Upper lobe of right lung (tissue), 1 donor: ENCODE results near the gene HYOU1. TPM values are rescaled to one million over a fixed set of nuclear protein-coding genes. Genes with fewer than 3 reads are reported as not detected.
A peak's percentile ranks its signal among the peaks of the same experiment; 100 is the strongest.

ENCODE experiments used
- ATAC-seq: fragments of 200-7000 bp; cut with Tn5 transposase; one replicate; pipeline ENCODE4 v1.9.1; 2020; ENCODE audit warnings: mild to moderate bottlenecking, moderate library complexity
- DNase-seq: peaks from one replicate; pipeline ENCODE4 v3.0.0-alpha.2; 2020
- H3K27ac ChIP-seq: fragments of 200-600 bp; one replicate; pipeline ENCODE4 v1.8.0; 2022
- H3K27me3 ChIP-seq: fragments of 200-600 bp; one replicate; pipeline ENCODE4 v1.8.0; 2022; ENCODE audit warnings: mild to moderate bottlenecking
- H3K36me3 ChIP-seq: fragments of 200-600 bp; one replicate; pipeline ENCODE4 v1.8.0; 2022
- H3K4me1 ChIP-seq: fragments of 200-600 bp; one replicate; pipeline ENCODE4 v1.8.0; 2022
- H3K4me3 ChIP-seq: fragments of 200-600 bp; one replicate; pipeline ENCODE4 v1.8.0; 2022; ENCODE audit warnings: mild to moderate bottlenecking
- H3K9me3 ChIP-seq: fragments of 200-600 bp; one replicate; pipeline ENCODE4 v1.8.0; 2022
- intact Hi-C: fragments of 100-400 bp; cut with DNase I; formaldehyde crosslinking; loops from one replicate; pipeline ENCODE4 v1.11.0; 2022
- total RNA-seq: library from RNA; stranded (reverse); fragmentation: NEBNext Ultra II Directional; extraction: Animal tissue kit (Norgen Biotek cat#: 25700); gene quantifications from one replicate; pipeline ENCODE4 v1.2.1, GENCODE V29; 2021
- TF ChIP-seq, protein P1 (sequence below): fragments of 200-600 bp; IDR thresholded peaks from one replicate; pipeline ENCODE4 v1.8.0; 2022; ENCODE audit warnings: antibody characterized with exemption
- donor health status: DM: no; HTN: yes; CAD: no; lungs with severe emphysema.

Gene HYOU1
- total RNA-seq, 1 donor from 2014 or later = 142 TPM

DNA sequence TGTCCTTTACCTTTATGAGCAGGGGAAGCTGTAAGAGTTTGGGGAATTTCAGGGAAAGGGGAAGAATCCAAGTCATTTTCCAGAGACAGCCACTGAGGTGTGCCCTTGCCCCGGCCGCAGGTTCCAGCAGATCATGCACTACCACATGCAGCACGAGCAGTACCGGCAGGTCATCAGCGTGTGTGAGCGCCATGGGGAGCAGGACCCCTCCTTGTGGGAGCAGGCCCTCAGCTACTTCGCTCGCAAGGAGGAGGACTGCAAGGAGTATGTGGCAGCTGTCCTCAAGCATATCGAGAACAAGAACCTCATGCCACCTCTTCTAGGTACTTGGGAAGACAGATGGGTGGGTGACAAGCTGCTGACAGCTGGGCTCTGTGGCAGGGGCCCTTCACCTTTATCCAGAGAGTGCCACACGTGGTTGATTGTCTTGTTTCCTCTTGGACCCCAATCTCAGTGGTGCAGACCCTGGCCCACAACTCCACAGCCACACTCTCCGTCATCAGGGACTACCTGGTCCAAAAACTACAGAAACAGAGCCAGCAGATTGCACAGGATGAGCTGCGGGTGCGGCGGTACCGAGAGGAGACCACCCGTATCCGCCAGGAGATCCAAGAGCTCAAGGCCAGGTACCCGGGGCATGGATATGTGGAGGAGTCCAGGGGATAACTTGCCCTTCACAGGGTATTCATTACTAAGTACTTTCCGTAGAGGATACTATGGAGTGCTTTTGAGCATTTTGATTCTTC, 21.8 kb upstream of the HYOU1 start:
- TF ChIP-seq, protein P1, sequence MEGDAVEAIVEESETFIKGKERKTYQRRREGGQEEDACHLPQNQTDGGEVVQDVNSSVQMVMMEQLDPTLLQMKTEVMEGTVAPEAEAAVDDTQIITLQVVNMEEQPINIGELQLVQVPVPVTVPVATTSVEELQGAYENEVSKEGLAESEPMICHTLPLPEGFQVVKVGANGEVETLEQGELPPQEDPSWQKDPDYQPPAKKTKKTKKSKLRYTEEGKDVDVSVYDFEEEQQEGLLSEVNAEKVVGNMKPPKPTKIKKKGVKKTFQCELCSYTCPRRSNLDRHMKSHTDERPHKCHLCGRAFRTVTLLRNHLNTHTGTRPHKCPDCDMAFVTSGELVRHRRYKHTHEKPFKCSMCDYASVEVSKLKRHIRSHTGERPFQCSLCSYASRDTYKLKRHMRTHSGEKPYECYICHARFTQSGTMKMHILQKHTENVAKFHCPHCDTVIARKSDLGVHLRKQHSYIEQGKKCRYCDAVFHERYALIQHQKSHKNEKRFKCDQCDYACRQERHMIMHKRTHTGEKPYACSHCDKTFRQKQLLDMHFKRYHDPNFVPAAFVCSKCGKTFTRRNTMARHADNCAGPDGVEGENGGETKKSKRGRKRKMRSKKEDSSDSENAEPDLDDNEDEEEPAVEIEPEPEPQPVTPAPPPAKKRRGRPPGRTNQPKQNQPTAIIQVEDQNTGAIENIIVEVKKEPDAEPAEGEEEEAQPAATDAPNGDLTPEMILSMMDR = no peak
- Histone ChIP-seq H3K4me3 (no peak overlapping the region), H3K27me3 (no peaks in the 10 kb centered on the region), H3K36me3 (peaks cover 91% of the 10 kb centered on the region), H3K27ac (no peak overlapping the region), H3K9me3 (no peaks in the 10 kb centered on the region), H3K4me1 (no peaks in the 10 kb centered on the region)
- DNase-seq (no peak), ATAC-seq (no peak)
- intact Hi-C loops = no loop called here

DNA sequence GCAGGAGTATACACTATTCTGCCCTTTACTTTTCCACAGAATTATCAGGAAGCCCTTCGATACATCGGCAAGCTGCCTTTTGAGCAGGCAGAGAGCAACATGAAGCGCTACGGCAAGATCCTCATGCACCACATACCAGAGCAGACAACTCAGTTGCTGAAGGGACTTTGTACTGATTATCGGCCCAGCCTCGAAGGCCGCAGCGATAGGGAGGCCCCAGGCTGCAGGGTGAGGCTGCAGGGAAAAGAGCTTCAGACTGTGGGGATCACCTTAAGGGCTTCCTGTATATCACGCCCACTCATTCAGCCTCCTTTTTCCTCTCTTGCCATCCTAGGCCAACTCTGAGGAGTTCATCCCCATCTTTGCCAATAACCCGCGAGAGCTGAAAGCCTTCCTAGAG, 20.8 kb upstream of the HYOU1 start:
- TF ChIP-seq, protein P1 = no peak
- Histone ChIP-seq H3K4me3 (no peak overlapping the region), H3K27me3 (no peaks in the 10 kb centered on the region), H3K36me3 (peaks cover 98% of the 10 kb centered on the region), H3K4me1 (no peaks in the 10 kb centered on the region), H3K27ac (no peak overlapping the region), H3K9me3 (no peaks in the 10 kb centered on the region)
- ATAC-seq (no peak), DNase-seq (no peak)
- intact Hi-C loops = no loop called here

DNA sequence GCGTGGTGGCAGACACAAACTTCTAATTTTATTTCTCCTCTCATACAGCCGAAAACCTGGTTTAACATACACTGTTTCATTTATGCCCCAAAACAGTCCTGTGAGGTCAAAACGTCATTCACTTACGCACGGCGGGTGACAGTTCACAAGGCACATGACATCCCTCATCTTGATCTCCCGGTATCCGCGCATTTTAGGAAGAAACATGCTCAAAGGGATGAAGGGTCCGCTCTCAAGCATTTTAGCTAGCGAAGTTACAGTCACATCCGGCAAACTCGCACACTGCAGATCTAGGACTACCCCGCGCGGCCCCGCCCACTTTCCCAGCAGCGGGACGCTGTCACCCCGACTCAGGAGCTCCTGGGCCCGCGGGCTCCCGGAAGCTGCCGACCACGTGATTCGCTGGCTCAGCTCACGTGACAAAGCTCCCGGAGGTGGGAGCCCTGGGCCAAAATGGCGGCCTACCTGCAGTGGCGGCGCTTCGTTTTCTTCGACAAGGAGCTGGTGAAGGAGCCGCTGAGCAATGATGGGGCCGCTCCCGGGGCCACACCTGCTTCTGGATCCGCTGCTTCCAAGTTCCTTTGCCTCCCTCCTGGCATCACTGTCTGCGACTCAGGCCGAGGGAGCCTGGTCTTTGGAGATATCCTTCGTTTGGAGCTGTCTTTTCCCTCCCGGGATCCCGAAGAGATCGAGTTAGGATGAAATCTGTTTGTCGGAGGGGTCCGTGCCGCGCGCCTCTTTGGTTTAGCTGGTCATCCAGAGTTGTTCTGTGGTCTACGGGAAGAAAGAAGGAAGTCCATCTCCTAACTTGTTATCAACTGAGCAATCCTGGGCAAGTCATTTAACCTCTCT, 10.6 kb upstream of the HYOU1 start, which contains the start of gene VPS11:
VPS11 (plus strand) TSS at position 448 of the 852 bp plus-strand sequence; CDS start at position 454, 6 bp downstream.
- intact Hi-C loops = no loop called here
- ATAC-seq = peak; percentile 99
- DNase-seq = peak; percentile 99

DNA sequence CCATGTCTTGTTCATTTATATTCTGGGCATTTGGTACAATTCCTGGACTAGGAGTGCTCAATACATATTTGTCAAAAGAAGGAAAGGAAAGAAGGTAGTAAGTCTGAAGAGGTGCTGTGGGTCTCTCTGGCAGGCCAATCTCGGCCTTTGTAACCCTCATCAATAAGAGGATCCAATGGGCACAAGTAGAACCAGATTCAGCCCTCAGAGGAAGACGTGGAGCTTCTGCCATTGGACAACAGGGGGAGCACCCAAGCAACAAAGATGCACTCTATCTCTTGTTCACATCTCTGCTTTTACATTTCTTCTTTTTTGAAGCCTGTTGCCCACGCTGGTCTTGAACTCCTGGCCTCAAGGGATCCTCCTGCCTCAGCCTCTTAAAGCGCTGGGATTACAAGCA, 8.4 kb upstream of the HYOU1 start:
- DNase-seq (no peak), ATAC-seq (no peak)
- intact Hi-C loops = no loop called here
- H3K4me3 ChIP-seq = no peak overlapping the region
- peaks cover 22% of the 10 kb centered on the region for H3K4me1 ChIP-seq
- no peaks in the 10 kb centered on the region for H3K27me3 ChIP-seq
- H3K27ac ChIP-seq = no peak overlapping the region
- no peaks in the 10 kb centered on the region for H3K9me3 ChIP-seq
- TF ChIP-seq, protein P1 = peak; percentile 36
- H3K36me3 ChIP-seq = peaks cover 10% of the 10 kb centered on the region

More for the DNA sequence above, 10.6 kb upstream of the HYOU1 start, which contains the start of gene VPS11:
- H3K27ac ChIP-seq = peak within 1 kb of the TSS; percentile 91
- peaks cover 22% of the 10 kb centered on the region for H3K4me1 ChIP-seq
- TF ChIP-seq, protein P1 = no peak
- H3K27me3 ChIP-seq = no peaks in the 10 kb centered on the region
- peaks cover 33% of the 10 kb centered on the region for H3K36me3 ChIP-seq
- peak within 1 kb of the TSS; percentile 96 for H3K4me3 ChIP-seq
- no peaks in the 10 kb centered on the region for H3K9me3 ChIP-seq

- DNase-seq (no peak), ATAC-seq (no peak)
- Histone ChIP-seq H3K27me3 (no peaks in the 10 kb centered on the region), H3K27ac (no peak overlapping the region), H3K4me3 (no peak overlapping the region), H3K9me3 (no peaks in the 10 kb centered on the region), H3K4me1 (peaks cover 20% of the 10 kb centered on the region), H3K36me3 (no peaks in the 10 kb centered on the region)
- intact Hi-C loops = no loop called here
- TF ChIP-seq, protein P1 = no peak
Measured at GRCh38 chr11:119062779-119063178, 5.8 kb upstream of the HYOU1 start.
